Hepatocyte (in vitro differentiated cells): Measurements from ENCODE around the gene VEGFB. TPM values are rescaled to one million over a fixed set of nuclear protein-coding genes. Genes with fewer than 3 reads are reported as not detected.
A peak's percentile ranks its signal among the peaks of the same experiment; 100 is the strongest.

Experiments
- DNase-seq: peaks from one replicate; pipeline ENCODE4 v3.0.0-alpha.2; 2016; ENCODE audit warnings: low spot score
- H2AFZ ChIP-seq: fragments of 200-600 bp; sonication (generic); 2 replicates; pipeline ENCODE4 v1.6.0; 2016; ENCODE audit warnings: antibody characterized with exemption, mild to moderate bottlenecking
- H3K27ac ChIP-seq: fragments of 200-600 bp; sonication (generic); 2 replicates; pipeline ENCODE4 v1.5.1; 2016; ENCODE audit warnings: mild to moderate bottlenecking
- H3K27me3 ChIP-seq: fragments of 200-600 bp; sonication (generic); 2 replicates; pipeline ENCODE4 v1.6.1; 2016
- H3K36me3 ChIP-seq: fragments of 200-600 bp; sonication (generic); replicated peaks from 2 replicates; pipeline ENCODE4 v1.5.1; 2016; ENCODE audit warnings: low read depth; ENCODE audit not compliant: insufficient read depth
- H3K4me1 ChIP-seq: fragments of 200-600 bp; sonication (generic); 2 replicates; pipeline ENCODE4 v1.5.1; 2016; ENCODE audit warnings: mild to moderate bottlenecking, moderate library complexity; ENCODE audit not compliant: insufficient read depth
- H3K4me2 ChIP-seq: fragments of 200-600 bp; sonication (generic); 2 replicates; pipeline ENCODE4 v1.6.0; 2016
- H3K4me3 ChIP-seq: fragments of 200-600 bp; sonication (generic); 2 replicates; pipeline ENCODE4 v1.5.1; 2016; ENCODE audit warnings: mild to moderate bottlenecking
- H3K79me2 ChIP-seq: fragments of 200-600 bp; sonication (generic); 2 replicates; pipeline ENCODE4 v1.6.0; 2017; ENCODE audit warnings: mild to moderate bottlenecking
- H3K9me2 ChIP-seq: fragments of 200-600 bp; sonication (generic); replicated peaks from 2 replicates; pipeline ENCODE4 v1.6.0; 2017; ENCODE audit warnings: mild to moderate bottlenecking; ENCODE audit not compliant: insufficient read depth
- H3K9me3 ChIP-seq: fragments of 200-600 bp; sonication (generic); 2 replicates; pipeline ENCODE4 v1.5.1; 2016; ENCODE audit warnings: low read depth, mild to moderate bottlenecking
- H4K20me1 ChIP-seq: fragments of 200-600 bp; sonication (generic); 2 replicates; pipeline ENCODE4 v1.6.0; 2016; ENCODE audit warnings: mild to moderate bottlenecking; ENCODE audit not compliant: insufficient read depth, poor library complexity, severe bottlenecking
- EZH2 ChIP-seq: fragments of 200-600 bp; sonication (generic); IDR thresholded peaks from 2 replicates; pipeline ENCODE4 v1.6.1; 2016; ENCODE audit warnings: antibody characterized with exemption, mild to moderate bottlenecking, borderline replicate concordance
- EZH2phosphoT487 ChIP-seq: fragments of 200-600 bp; sonication (generic); IDR thresholded peaks from one replicate; pipeline ENCODE4 v1.6.1; 2018; ENCODE audit warnings: antibody characterized with exemption, mild to moderate bottlenecking, low read depth, moderate library complexity; ENCODE audit not compliant: unreplicated experiment, severe bottlenecking
- WGBS: methylation state at CpG from one replicate; pipeline ENCODE4 v1.1.6; 2016; ENCODE audit warnings: low lambda C conversion rate; ENCODE audit errors: missing lambda C conversion rate; 5-methylcytosine and 5-hydroxymethylcytosine counted together
- polyA plus RNA-seq: library from polyadenylated mRNA; unstranded; fragments of >200 nt; fragmentation: Nextera tagmentation; extraction: Ambion mirVana; gene quantifications from 2 replicates; pipeline ENCODE4 v1.2.1, GENCODE V29; 2016
- total RNA-seq: library from RNA; depleted of rRNA; stranded (reverse); fragments of >200 nt; gene quantifications from 2 replicates; pipeline ENCODE4 v1.2.3, GENCODE V29; 2014
- TF ChIP-seq, protein P1 (sequence below): fragments of 200-600 bp; sonication (generic); IDR thresholded peaks from 2 replicates; pipeline ENCODE4 v1.5.1; 2016; ENCODE audit warnings: antibody characterized with exemption, mild to moderate bottlenecking; ENCODE audit not compliant: poor library complexity

The VEGFB gene
- total and polyA plus RNA-seq, 2 experiments from 2014 or later = 29.1 to 116 TPM

DNA sequence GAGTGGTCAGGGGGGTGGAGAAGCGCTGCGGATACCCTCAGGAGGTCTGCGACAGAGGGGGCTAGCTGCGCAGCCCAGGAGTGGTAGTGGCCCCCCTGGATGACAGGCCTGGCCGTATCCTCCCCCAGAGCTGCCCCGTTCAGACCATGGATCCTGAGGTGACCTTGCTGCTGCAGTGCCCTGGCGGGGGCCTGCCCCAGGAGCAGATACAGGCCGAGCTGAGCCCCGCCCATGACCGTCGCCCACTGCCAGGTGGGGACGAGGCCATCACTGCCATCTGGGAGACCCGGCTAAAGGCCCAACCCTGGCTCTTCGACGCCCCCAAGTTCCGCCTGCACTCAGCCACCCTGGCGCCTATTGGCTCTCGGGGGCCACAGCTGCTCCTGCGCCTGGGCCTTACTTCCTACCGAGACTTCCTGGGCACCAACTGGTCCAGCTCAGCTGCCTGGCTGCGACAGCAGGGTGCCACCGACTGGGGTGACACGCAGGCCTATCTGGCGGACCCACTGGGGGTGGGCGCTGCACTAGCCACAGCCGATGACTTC lies 7.8 kb upstream of the VEGFB start:
- H2AFZ ChIP-seq = peak overlapping the region; percentile 88

GRCh38 chr11:64227405-64227956 lies 6.9 kb upstream of the VEGFB start:
- peaks cover 22% of the 10 kb centered on the region for H3K4me1 ChIP-seq

More for the DNA sequence above, 7.8 kb upstream of the VEGFB start:
- Histone ChIP-seq H3K4me1 (peaks cover 22% of the 10 kb centered on the region), H4K20me1 (no peaks in the 10 kb centered on the region), H3K36me3 (no peaks in the 10 kb centered on the region), H3K9me2 (no peaks in the 10 kb centered on the region), H3K4me2 (peak overlapping the region; percentile 94), H3K27ac (peak overlapping the region; percentile 75), H3K4me3 (peak overlapping the region; percentile 66), H3K79me2 (peaks cover 29% of the 10 kb centered on the region), H3K27me3 (no peaks in the 10 kb centered on the region), H3K9me3 (no peaks in the 10 kb centered on the region)
- TF ChIP-seq, protein P1, sequence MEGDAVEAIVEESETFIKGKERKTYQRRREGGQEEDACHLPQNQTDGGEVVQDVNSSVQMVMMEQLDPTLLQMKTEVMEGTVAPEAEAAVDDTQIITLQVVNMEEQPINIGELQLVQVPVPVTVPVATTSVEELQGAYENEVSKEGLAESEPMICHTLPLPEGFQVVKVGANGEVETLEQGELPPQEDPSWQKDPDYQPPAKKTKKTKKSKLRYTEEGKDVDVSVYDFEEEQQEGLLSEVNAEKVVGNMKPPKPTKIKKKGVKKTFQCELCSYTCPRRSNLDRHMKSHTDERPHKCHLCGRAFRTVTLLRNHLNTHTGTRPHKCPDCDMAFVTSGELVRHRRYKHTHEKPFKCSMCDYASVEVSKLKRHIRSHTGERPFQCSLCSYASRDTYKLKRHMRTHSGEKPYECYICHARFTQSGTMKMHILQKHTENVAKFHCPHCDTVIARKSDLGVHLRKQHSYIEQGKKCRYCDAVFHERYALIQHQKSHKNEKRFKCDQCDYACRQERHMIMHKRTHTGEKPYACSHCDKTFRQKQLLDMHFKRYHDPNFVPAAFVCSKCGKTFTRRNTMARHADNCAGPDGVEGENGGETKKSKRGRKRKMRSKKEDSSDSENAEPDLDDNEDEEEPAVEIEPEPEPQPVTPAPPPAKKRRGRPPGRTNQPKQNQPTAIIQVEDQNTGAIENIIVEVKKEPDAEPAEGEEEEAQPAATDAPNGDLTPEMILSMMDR = no peak
- TF ChIP-seq EZH2 (no peak), EZH2phosphoT487 (no peak)
- WGBS = 33% methylated on average over 26 of the region's 26 CpGs
- DNase-seq = no peak

GRCh38 chr11:64229090-64229743 lies 5.2 kb upstream of the VEGFB start:
- peaks cover 22% of the 10 kb centered on the region for H3K4me1 ChIP-seq
- H3K4me3 ChIP-seq = no peak overlapping the region
- no peaks in the 10 kb centered on the region for H3K9me2 ChIP-seq
- 92% methylated on average over 11 of the region's 12 CpGs for WGBS
- peak overlapping the region; percentile 45 for H3K27ac ChIP-seq
- TF ChIP-seq, protein P1 = no peak
- TF ChIP-seq EZH2 (no peak), EZH2phosphoT487 (no peak)
- no peaks in the 10 kb centered on the region for H4K20me1 ChIP-seq
- no peak for DNase-seq
- no peaks in the 10 kb centered on the region for H3K36me3 ChIP-seq
- H3K9me3 ChIP-seq = no peaks in the 10 kb centered on the region
- no peak overlapping the region for H2AFZ ChIP-seq
- peak overlapping the region; percentile 97 for H3K4me2 ChIP-seq
- H3K27me3 ChIP-seq = no peaks in the 10 kb centered on the region
- H3K79me2 ChIP-seq = peaks cover 39% of the 10 kb centered on the region

More at GRCh38 chr11:64227405-64227956, 6.9 kb upstream of the VEGFB start:
- no peak overlapping the region for H3K4me3 ChIP-seq
- H4K20me1 ChIP-seq = no peaks in the 10 kb centered on the region
- DNase-seq = no peak
- TF ChIP-seq EZH2phosphoT487 = no peak
- no peak for TF ChIP-seq EZH2
- TF ChIP-seq, protein P1 = no peak
- no peaks in the 10 kb centered on the region for H3K27me3 ChIP-seq
- no peaks in the 10 kb centered on the region for H3K9me3 ChIP-seq
- H3K79me2 ChIP-seq = peaks cover 34% of the 10 kb centered on the region
- H3K9me2 ChIP-seq = no peaks in the 10 kb centered on the region
- H2AFZ ChIP-seq = no peak overlapping the region
- no peaks in the 10 kb centered on the region for H3K36me3 ChIP-seq
- 71% methylated on average over 2 of the region's 3 CpGs for WGBS
- H3K4me2 ChIP-seq = peak overlapping the region; percentile 94
- H3K27ac ChIP-seq = no peak overlapping the region
